Pancreas (tissue), 10 donors: ENCODE measurements around the gene GUCY2D. TPM values are rescaled to one million over a fixed set of nuclear protein-coding genes. Genes with fewer than 3 reads are reported as not detected.
A peak's percentile ranks its signal among the peaks of the same experiment; 100 is the strongest.
"Not testable (repeated sequence)": the region's sequence is repeated elsewhere in the genome, so short reads cannot be mapped to it uniquely, and the experiment has no call there.

ENCODE experiments used
- ATAC-seq, 4 donors: fragments of 200-7000 bp; cut with Tn5 transposase; one replicate each; pipeline versions ENCODE4 v1.8.0 to v1.9.1; 2020; ENCODE audit warnings: mild to moderate bottlenecking in 4 of 4, moderate library complexity in 4 of 4
- DNase-seq, 6 donors: peaks; one replicate each; pipeline ENCODE4 v3.0.0-alpha.2; 2020
- FAIRE-seq: peaks from 2 replicates; lab custom pipeline; 2012; peaks lifted over from hg19 to GRCh38; lab: Jason Lieb, UNC
- H3K27ac ChIP-seq, 4 donors: fragments of 200-600 bp; sonication (generic); 1 replicate in 3 of 4; 2 replicates in 1 of 4; pipeline versions ENCODE4 v1.5.0 to v1.8.0; 2020
- H3K27me3 ChIP-seq, 4 donors: fragments of 200-600 bp; one replicate each; pipeline ENCODE4 v1.8.0; 2021
- H3K36me3 ChIP-seq, 3 donors: fragments of 200-600 bp; sonication (generic) in 1 of 3; one replicate each; pipeline versions ENCODE4 v1.5.0 to v1.8.0; 2020 to 2021
- H3K4me1 ChIP-seq, 3 donors: fragments of 200-600 bp; one replicate each; pipeline ENCODE4 v1.8.0; 2021
- H3K4me3 ChIP-seq, 4 donors: fragments of 200-600 bp; sonication (generic) in 2 of 4; one replicate each; pipeline versions ENCODE4 v1.5.0 to v1.8.0; 2020 to 2021
- H3K9me3 ChIP-seq, 4 donors: fragments of 200-600 bp; one replicate each; pipeline ENCODE4 v1.8.0; 2021
- CTCF ChIP-seq, 4 donors: fragments of 200-600 bp; sonication (generic) in 3 of 4; IDR thresholded peaks; one replicate each; pipeline versions ENCODE4 v1.5.0 to v1.8.0; 2021; ENCODE audit warnings: antibody characterized with exemption in 4 of 4
- WGBS, 2 donors: extraction: QIAGEN DNeasy Blood & Tissue Kit; methylation state at CpG; one replicate each; pipeline ENCODE4 v1.1.7; 2013; 5-methylcytosine and 5-hydroxymethylcytosine counted together
- intact Hi-C, 3 donors: fragments of 100-400 bp; cut with DNase I; formaldehyde crosslinking; loops; one replicate each; pipeline versions ENCODE4 v1.11.1 to v1.14.2; 2022
- polyA plus RNA-seq, 2 donors: library from polyadenylated mRNA; stranded (reverse); fragments of 200-250 nt; gene quantifications; one replicate each; pipeline ENCODE4 v1.2.3, GENCODE V29; 2013
- total RNA-seq, 6 donors: library from RNA; stranded (reverse); fragmentation: NEBNext Ultra II Directional in 4 of 6; extraction: Animal tissue kit (Norgen Biotek cat#: 25700) in 4 of 6; gene quantifications; one replicate each; pipeline versions ENCODE4 v1.2.1 to v1.2.4, GENCODE V29; 2021 to 2023
- donor health status: healthy with polysubstance abuse.
- donor health status: DM: no; HTN: no; CAD: no; lungs with moderate emphysema.
- donor health status: DM: no; HTN: no; CAD: no.
- donor health status: control.
- donor health status: control.
- donor health status: Bipolar disorder and iron deficiency.
- donor health status: DM: yes; HTN: yes; CAD: no.
- donor health status: DM: no; HTN: no; CAD: no.
- donor health status: DM: no; HTN: no; CAD: no.
- donor health status: DM: yes; HTN: yes; CAD: no.

The GUCY2D gene
- total and polyA plus RNA-seq, 8 donors: 0.02 to 0.47 (median 0.23) TPM; not detected in 2

DNA sequence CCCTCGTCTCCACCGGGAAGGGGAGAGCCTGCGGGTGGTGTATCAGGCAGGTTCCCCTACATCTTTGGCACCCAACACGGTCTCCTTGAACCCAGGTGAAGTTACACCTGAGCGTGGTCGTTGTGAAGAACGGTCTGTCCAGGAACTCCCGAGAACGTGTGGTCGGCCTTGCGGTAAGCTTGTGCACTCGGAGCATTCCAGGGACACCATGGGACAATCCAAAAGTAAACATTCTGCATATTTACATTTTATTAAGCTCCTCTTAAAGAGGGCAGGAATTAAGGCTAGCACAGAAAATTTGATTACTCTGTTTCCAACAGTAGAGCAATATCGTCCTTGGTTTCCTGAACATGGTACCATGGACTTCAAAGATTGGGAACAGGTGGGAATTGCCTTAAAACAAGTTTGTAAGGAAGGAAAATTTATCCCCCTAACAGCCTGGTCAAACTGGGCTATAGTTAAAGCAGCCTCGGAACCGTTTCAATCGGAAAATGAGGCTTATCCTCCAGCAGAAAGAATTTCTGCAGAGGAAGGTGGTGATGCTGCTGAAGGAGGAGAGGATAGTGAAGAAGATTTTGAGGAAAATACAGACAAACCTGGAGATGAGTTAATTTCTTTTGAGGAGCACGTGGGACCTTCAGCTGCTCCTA, 54.7 kb downstream of the GUCY2D start:
- no peak for DNase-seq
- intact Hi-C loops: loop anchor here in 1 of 3 donors (10.0 kb wide), 1 partner anchor 52 kb away; the partner anchor contains the start of gene GUCY2D

GRCh38 chr17:8057691-8058114, 55.3 kb downstream of the GUCY2D start:
- Histone ChIP-seq H3K4me3 (no peak overlapping the region), H3K4me1 (peaks cover 0 to 18% (median 0%) of the 10 kb centered on the region in 3 donors), H3K36me3 (no peaks in the 10 kb centered on the region), H3K9me3 (no peaks in the 10 kb centered on the region), H3K27ac (no peak overlapping the region), H3K27me3 (peaks cover 0 to 15% (median 0%) of the 10 kb centered on the region in 4 donors)
- intact Hi-C loops: loop anchor here in 1 of 3 donors (10.0 kb wide), 1 partner anchor 53 kb away; the partner anchor contains the start of gene GUCY2D
- peak in 3 of 6 donors; percentile 31 to 62 (median 38) for DNase-seq
- 2 to 5% methylated on average over 14 of the region's 14 CpGs for WGBS, 2 donors
- peak; percentile 39 to 66 (median 56) for TF ChIP-seq CTCF (IDR thresholded peaks at IDR 0.05)
- ATAC-seq: peak; percentile 83 to 91 (median 86)
- peak; percentile 73 for FAIRE-seq

More for the DNA sequence above, 54.7 kb downstream of the GUCY2D start:
- Histone ChIP-seq H3K27ac (peak overlapping the region in 1 of 4 donors; percentile 43), H3K4me3 (no peak overlapping the region), H3K27me3 (peaks cover 0 to 9% (median 0%) of the 10 kb centered on the region in 4 donors), H3K9me3 (no peaks in the 10 kb centered on the region), H3K36me3 (no peaks in the 10 kb centered on the region), H3K4me1 (peaks cover 0 to 18% (median 0%) of the 10 kb centered on the region in 3 donors)
- no peak for TF ChIP-seq CTCF (IDR thresholded peaks at IDR 0.05)
- ATAC-seq (peak in 1 of 4 donors; percentile 4), FAIRE-seq (no peak)
- WGBS, 2 donors: 29 to 33% methylated on average over 17 of the region's 17 CpGs

DNA sequence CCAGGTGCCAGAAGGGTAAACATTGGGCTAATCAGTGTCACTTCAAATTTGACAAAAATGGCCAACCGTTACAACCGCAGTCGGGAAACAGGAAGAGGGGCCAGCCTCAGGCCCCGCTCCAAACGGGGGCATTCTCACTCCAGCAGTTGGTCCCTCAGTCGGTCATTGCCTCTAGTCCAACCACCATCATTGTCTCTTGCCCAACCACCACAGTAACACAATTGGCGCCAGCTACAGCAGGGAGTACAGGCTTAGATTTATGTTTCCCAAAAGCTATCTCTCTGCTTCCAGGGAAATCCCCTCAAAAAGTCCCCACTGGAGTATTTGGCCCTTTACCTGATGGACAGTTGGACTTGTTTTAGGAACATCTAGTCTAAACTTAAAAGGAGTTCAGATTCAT, 56.7 kb downstream of the GUCY2D start:
- ATAC-seq: peak in 1 of 4 donors; percentile 11
- intact Hi-C loops: loop anchor here in 1 of 3 donors (10.0 kb wide), 1 partner anchor 54 kb away; the partner anchor contains the start of gene GUCY2D
- no peaks in the 10 kb centered on the region for H3K36me3 ChIP-seq
- 5 to 7% methylated on average over 7 of the region's 7 CpGs for WGBS, 2 donors
- FAIRE-seq: no peak
- no peak for TF ChIP-seq CTCF (IDR thresholded peaks at IDR 0.05)
- no peak overlapping the region for H3K4me3 ChIP-seq
- DNase-seq: peak in 1 of 6 donors; percentile 8
- no peak overlapping the region for H3K27ac ChIP-seq
- H3K4me1 ChIP-seq: peaks cover 0 to 18% (median 0%) of the 10 kb centered on the region in 3 donors
- H3K9me3 ChIP-seq: no peaks in the 10 kb centered on the region
- H3K27me3 ChIP-seq: peaks cover 0 to 16% (median 0%) of the 10 kb centered on the region in 4 donors

DNA sequence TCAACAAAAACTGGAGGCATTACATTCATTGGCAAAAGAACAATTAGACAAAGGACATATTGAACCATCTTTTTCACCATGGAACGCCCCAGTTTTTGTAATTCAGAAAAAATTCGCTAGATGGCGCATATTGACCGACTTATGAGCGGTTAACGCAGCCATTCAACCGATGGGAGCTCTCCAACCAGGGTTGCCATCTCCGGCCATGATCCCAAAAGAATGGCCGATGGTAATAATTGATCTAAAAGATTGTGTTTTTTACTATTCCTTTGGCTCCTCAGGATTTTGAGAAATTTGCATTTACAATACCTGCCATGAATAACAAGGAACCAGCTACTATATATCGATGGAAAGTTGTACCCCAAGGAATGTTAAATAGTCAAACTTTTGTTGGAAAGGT, 57.9 kb downstream of the GUCY2D start:
- 6 to 7% methylated on average over 10 of the region's 10 CpGs for WGBS, 2 donors
- peak; percentile 52 to 66 (median 64) for TF ChIP-seq CTCF (IDR thresholded peaks at IDR 0.05)
- H3K4me1 ChIP-seq: peaks cover 0 to 18% (median 0%) of the 10 kb centered on the region in 3 donors
- DNase-seq (peak in 2 of 6 donors; percentile 45 to 76), FAIRE-seq (peak; percentile 39), ATAC-seq (peak; percentile 52 to 69 (median 57))
- H3K9me3 ChIP-seq: no peaks in the 10 kb centered on the region
- H3K27me3 ChIP-seq: peaks cover 0 to 16% (median 0%) of the 10 kb centered on the region in 4 donors
- intact Hi-C loops: loop anchor here in 1 of 3 donors (10.0 kb wide), 1 partner anchor 55 kb away; the partner anchor contains the start of gene ALOXE3
- H3K36me3 ChIP-seq: no peaks in the 10 kb centered on the region
- no peak overlapping the region for H3K4me3 ChIP-seq
- no peak overlapping the region for H3K27ac ChIP-seq

GRCh38 chr17:8061851-8062250, 59.4 kb downstream of the GUCY2D start:
- intact Hi-C loops: loop anchor here in 1 of 3 donors (10.0 kb wide), 1 partner anchor 53 kb away; the partner anchor contains the start of gene ALOXE3
- not testable (repeated sequence) for ATAC-seq, H3K9me3 ChIP-seq, H3K36me3 ChIP-seq, FAIRE-seq, DNase-seq, H3K4me3 ChIP-seq, H3K27ac ChIP-seq
- WGBS, 2 donors: 46 to 63% methylated on average over 8 of the region's 8 CpGs
- Histone ChIP-seq H3K27me3 (peaks cover 0 to 16% (median 0%) of the 10 kb centered on the region in 4 donors), H3K4me1 (peaks cover 0 to 14% (median 0%) of the 10 kb centered on the region in 3 donors)
